AG20443 (cell line): Measurements from ENCODE around the gene MS4A7.
"Not testable (repeated sequence)": the region's sequence is repeated elsewhere in the genome, so short reads cannot be mapped to it uniquely, and the experiment has no call there.

Source experiments
- DNase-seq: peaks from one replicate; pipeline ENCODE4 v3.0.0; 2012; ENCODE audit warnings: low spot score, mixed read lengths

MS4A7 gene, protein sequence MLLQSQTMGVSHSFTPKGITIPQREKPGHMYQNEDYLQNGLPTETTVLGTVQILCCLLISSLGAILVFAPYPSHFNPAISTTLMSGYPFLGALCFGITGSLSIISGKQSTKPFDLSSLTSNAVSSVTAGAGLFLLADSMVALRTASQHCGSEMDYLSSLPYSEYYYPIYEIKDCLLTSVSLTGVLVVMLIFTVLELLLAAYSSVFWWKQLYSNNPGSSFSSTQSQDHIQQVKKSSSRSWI

DNA sequence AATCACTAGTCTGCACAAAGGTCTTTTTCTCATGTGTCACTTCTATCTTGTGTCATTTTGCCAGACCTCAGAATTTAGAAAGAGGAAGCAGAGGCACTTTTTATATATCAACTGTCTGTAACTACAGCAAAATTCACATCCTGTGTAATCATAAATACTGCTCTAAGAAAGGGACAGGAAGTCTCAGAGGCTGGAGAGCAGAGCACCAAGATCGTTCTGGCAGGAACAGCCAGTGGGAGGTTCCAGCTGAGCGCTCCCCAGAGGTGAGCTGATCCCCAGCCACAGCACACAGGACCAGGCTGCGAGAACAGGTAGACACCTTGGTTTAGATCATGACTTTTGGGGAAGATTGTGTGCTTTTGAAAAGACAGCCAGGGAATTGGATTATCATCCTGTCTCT is at the start of gene MS4A7:
TSS of gene MS4A7 (plus strand) at position 179 of the 400 bp plus-strand sequence. CDS start 4,610 bp downstream, outside the sequence.
- no peak for DNase-seq

DNA sequence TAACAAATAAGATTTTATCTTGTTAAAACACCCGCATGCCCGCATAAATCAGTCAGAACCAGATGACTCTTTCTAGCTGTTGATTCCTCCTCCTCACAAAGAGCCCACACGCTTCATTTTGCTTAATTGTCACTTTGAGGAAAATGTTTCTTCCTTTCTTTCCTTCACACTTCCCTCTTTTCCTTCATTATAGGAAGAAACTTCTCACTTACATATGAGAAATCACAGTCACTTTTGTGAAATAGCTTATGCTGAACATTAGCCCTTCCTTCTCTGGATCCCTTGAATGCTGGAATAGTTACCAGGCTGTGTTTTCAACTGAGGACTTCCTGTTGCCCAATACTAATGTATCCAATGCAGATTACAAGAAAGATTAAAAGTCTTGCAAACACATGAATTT is 45.5 kb upstream of the MS4A7 start:
- no peak for DNase-seq

DNA sequence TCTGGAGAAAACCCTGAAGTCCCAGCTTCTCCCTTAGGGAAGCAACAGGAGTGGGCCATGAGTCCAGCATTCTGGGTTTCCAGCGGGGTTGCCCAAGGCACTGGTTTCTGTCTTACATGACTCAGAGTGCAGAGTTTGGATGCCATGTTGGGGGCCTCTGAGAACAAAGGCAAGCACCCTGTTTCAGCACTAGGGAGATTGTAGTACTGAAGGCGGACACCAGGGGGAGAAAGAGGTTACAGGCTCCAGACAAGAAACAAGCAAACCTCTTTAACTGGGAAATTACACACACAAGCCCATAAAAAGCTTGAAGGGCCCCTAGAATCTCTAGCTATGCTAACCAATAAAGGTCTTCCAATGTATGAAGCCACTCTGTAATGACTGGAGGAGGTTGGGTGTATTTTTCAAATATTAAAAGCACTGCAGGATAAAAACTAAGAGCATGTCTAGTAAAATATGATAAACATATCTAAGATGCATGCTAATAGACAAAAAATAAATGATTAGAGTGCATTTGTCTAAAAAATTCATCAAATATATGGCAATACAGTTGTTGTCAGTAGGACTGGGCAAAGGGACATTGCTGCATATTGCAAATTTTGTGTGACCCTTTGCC is 44.2 kb upstream of the MS4A7 start:
- peak; percentile 52 for DNase-seq

DNA sequence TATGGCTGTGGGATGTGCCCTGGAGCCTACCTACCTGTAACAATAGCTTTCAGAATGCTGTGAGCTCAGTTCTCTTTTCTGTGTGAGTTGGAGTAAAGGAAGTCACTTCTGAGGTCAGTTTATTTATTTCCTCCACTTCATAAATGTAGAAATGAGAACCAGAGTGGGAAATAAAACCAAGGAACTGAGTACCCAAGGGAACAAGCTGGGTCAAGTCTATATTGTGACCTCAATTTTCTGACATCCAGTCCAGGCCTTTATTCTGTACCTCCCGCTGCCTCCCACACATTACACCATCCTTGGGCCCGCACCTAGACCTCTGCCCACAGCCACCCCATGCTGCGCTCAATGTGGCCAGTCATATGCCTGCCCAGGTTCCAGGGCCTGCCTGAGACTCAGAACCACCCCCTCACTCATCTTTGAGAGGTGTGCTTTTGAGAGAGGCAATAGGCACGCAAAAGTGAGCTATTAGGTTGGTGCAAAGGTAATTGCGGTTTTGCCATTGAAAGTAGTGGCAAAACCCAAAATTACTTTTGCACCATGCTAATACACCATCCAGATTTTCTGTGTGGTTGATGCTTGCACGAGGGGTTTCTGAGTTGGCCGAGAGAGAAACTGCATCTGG is 41.5 kb upstream of the MS4A7 start:
- no peak for DNase-seq

DNA sequence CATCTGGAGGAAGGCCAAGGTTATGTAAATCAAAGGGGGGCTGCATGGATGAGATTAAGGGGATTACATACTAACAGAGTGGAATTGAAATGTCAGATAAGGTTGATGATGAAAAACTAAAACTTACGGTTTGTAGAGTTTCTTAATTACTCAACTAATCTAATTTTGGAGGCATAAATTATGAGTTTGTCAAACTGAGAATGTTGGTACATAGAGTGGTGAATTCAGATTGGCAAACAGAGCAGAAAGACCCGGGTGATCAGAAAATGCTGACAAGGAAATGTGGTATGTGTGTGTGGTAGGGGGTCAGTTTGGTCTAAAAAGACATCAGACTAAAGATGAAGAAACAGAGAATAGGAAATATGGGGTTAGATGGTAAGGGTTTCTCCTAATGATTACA is 40.3 kb upstream of the MS4A7 start:
- no peak for DNase-seq

DNA sequence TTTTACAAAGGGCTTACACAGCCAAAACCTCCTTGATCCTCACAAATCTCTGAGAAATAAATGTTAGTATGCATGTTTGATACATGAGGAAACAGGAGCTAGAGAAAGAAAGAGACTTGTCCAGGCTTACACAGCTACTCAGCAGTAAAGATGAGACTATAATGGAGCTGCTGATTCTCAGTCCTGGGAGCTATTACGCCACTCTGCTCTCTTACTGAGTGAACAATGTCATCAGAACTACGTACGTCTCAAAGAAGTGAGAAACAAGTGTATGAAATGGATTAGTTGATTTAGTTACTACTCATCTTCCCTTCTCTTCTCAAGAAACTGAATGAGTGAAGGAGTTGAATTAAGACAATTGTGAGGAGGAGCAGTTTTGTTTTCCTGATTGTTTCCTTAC is 39.0 kb upstream of the MS4A7 start:
- no peak for DNase-seq

DNA sequence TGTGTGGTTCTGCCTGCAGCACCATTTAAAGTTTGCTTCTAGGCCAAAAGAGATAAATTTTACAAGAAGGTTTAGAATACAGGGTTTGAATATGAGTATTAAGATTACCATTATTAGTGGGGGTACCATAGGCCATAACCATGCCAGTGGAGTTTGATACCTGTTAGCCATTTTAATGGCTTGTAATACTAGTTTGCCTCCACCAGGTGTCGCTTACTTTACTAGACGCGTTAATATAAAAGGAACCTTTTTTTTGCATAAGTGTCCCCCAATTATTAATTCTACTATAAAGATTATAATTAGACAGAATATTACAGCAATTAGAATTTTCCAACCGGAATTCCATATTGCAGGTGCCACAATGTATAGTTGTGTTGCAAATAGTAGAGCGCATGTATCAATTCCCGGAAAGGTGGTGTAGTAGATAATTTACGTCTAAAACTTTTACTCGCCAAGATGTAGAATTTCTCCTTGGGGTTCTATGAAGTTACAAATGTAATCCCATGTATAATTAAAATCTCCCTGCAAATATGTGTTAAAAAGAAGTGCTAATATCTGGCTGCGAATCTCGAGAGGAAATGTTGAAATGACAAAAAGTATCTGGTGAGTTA is 35.1 kb upstream of the MS4A7 start:
- DNase-seq: no peak

DNA sequence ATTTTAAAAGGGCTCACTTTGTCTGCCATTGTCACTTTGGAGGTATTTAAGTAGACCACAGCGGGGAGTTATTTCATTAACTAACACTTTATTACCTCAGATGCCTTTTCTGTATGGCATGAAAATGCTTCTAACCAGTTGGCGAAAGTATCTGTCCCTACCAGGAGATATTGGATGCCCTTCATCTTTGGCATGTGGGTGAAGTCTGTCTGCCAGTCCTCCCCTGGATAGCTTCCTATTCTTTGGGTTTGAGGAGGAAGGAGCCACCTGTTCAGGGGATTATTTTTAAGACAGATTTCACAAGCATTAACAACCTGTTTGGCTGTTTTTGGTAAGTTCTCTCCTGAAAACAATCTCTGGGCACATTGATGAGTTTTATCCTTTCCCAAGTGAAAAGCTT is 34.2 kb upstream of the MS4A7 start:
- DNase-seq: no peak

DNA sequence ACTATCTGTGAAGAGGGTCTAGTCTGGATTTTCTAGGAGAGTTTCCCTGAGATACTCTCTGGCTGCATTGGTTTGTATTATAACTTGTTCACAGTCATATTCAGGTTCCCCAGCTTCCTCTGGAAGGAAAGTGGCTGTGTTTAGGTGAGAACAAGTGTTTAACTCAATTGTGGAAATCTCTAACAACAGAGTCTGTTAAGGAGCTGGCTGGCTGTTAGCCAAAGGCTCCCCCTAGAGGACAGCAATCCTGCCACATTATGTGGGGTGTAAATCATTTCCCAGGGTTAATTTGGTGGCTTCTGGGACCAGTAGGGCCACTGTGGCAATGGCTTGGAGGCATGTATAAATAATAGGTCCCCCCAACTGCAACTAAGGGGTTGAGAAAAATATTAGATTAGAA is 32.8 kb upstream of the MS4A7 start:
- no peak for DNase-seq

DNA sequence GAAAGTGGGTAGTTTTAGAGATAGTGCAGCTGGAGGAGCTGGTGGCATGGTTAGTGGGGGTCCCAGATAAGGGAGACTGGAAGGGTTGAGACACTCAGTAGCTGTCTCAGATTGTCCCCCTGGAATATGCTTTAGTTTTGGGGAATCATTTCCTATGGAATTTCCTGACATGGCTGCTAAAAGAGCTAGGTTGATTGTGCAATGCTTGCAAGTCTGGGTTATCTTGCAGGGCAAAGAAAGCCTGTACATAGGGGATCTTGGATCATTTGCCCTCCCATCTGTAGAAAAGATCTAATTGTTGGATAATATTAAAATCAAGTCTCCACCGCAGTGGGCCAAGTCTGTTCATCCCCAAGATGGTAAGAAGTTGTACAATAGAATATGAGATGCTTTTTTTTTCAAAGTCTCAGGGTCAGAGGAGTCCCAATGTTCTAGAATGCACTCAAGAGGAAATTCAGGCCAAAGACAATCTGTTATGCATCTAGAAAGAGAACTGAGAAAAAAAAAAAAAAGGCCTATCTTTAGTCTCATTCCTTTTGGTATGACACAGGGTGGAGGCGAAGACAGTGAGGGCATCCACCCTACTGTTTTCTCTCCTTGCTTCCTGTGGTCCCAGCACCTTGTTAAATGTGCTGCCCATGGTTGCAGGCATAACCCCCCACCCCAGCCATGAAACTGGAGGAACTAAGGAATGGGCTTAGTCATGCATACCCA is 31.1 kb upstream of the MS4A7 start:
- DNase-seq: no peak

DNA sequence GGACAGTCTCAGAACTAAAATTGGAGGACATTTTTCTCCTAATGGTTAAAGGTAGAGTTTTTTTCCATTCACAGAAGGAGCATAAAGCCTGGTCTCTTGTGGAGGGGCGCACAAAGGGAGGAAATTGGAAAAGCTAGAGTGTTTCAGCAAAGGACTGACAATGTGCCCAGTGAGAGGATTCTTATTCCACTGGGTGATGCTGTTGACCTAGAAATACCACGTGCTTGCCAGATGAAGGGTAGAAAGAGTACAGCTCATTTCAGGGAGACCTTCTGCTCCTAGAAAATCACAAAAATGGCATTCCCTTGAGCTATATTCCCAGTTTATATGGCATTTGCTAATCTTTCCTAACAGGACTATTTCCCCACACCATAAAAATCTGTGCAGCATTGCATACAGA is 30.2 kb upstream of the MS4A7 start:
- DNase-seq: no peak

DNA sequence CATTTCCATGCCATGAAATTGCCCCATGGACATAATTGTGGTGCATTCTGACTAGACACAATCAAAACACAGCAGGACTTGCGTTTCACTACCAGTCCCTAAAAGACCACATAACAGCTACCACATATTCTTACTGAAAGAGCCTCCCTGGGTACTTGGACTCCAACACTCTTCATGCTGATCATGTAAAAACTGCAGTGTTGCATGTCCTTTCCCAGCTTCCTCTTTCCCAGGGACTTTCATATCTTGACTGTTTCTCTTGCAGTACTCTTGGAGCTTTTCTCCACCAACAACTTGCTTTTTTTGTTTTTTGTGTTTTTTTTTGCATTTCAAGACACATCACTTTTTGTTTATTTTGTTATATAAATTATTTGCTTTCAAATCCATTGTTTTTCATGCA is 28.3 kb upstream of the MS4A7 start:
- DNase-seq: no peak

DNA sequence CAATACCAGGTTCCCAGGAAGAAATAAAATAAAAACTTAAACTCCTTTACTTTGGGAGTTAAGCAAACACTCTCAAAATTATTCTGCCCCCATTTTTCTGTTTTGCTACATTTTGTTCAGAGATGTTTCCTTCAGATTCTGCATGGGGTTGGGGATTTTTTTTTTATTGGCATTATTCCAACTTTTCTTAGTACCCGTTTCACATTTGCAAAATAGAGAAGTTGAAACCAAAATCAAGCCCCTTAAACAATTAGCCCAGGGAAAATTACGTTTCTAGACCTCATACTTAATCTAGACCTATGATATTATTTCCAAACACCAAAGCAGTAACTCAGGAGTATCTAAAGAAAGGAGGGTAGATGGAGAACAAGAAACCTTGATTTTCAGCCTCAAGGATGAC is 20.6 kb upstream of the MS4A7 start:
- no peak for DNase-seq

DNA sequence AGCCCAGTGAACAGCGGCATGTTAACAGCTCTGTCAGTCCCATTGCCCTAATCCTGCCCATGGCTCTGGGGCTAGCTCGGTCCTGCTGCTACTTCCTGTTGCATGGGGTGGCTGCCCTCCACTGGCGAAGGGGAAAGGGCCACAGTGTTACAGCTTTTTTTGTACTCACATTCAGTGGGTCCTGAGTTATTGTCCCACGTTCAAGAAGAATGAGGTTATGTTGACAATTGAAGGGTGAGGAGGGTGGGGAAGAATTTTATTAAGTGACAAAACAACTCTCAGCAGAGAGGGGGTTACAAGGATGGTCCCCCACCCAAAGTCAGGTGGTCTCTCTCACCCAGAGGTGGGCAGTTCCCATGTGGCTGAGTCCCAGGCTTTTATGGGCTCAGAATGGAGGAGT is 17.7 kb upstream of the MS4A7 start:
- DNase-seq: no peak

DNA sequence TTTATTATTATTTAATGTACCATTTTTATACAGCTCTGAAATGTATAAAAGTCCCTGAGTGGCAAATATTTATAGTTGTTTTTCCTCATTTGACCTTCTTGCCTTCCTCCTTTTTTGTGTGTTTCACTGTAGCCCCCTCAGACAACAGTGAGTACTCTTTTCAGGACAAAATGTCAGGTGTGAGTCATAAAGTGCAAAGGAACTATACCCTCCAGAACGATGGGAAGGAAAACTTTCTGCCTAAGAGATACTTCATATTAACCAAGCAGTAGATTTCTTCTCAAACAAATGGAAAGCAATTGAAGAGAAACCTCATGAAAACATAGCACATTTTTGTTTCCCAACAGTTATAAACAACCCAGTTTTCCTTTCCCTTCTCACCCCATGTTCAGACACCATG is 16.1 kb upstream of the MS4A7 start:
- DNase-seq: no peak

DNA sequence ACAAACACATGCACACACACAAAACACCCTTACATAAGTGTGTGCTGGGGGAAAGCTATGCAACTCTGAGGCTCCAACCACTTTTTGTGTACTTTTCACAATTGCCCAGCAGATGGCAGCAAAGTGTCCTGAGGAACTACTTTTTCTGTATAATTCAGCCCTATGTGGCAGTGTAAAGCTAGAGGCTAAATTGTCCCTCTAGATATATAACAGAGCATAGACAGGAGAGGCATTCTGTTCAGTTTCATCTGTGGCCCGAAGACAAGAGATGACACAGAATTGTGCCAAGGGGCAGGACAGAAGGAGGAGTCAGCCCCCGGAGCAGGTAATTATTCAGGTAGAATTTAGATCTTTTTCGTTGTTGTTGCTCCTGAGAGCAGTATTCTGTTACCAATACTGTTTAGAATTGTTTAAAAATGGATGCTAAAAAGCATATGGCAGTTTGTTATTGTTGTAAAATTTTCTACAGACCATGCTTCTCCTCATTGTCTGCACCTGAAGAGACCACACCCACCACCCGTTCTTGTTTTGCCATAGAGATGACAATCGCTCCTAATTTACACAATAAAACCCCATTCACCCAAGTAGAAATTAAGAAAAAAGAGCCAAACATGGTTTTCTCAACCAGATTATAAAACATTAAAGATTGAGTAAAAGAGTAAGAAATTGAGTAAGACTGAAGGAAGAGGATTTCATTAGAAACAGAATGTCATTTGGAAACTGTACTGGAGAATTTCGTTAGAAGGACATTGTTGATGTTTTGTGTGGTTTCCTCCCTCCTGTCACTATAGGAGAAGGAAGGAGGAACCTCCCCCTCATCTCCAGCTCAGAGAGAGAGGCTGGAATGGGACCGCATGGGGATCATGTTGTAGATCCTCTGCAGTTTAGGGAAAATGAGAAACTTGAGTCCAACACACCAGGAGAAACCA is 14.5 kb upstream of the MS4A7 start:
- DNase-seq: peak; percentile 67

DNA sequence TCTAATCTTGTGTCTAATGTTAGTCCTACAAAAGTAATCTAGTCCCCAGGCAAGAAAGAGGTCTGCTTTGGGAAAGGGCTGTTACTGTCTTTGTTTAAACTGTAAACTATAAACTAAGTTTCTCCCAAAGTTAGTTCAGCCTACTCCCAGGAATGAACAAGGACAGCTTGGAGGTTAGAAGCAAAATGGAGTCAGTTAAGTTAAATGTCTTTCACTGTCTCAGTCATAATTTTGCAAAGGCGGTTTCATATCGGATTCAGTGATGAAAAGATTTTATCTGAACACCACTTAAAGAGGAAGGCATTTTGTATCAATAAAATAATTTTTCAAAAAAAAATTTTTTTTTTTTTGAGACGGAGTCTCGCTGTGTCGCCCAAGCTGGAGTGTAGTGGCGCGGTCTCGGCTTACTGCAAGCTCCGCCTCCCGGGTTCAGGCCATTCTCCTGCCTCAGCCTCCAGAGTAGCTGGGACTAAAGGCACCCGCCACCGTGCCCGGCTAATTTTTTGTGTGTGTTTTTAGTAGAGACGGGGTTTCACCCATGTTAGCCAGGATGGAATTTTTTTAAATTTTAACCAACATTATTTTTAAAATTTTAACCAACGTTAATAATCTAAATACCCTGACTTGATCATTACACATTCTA is 11.9 kb upstream of the MS4A7 start:
- DNase-seq: not testable (repeated sequence)

DNA sequence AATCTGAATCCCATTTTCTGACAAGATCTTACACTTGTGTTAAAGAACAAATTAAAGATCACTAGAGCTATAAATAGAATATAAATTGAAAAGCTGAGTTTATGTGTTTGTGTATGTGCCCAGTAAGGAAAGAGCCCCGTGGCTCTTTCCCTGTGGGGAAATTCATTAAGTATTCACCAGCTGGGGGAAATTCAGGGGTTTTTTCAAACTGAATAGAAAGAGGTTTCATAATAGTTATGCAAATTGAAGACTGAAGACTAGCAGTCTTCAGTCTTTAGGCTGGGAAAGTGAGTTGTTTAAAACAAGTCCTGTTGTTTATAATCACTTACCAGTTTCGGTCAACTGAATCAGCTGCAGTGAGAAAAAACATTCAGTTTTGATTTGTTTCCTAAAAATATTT is 11.3 kb upstream of the MS4A7 start:
- no peak for DNase-seq

DNA sequence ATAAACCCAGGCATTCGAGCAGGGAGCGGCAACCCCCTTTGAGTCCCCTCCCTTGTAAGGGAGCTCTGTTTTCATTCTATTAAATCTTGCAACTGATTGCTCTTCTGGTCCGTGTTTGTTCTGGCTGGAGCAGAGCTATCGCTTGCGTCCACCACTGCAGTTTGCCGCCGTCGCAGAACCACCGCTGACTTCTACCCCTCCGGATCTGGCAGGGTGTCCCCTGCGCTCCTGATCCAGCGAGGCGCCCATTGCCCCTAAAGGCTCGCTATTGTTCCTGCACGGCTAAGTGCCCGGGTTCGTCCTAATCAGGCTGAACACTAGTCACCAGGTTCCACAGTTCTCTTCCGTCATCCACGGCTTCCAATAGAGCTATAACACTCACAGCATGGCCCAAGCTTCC is 10.4 kb upstream of the MS4A7 start:
- no peak for DNase-seq

DNA sequence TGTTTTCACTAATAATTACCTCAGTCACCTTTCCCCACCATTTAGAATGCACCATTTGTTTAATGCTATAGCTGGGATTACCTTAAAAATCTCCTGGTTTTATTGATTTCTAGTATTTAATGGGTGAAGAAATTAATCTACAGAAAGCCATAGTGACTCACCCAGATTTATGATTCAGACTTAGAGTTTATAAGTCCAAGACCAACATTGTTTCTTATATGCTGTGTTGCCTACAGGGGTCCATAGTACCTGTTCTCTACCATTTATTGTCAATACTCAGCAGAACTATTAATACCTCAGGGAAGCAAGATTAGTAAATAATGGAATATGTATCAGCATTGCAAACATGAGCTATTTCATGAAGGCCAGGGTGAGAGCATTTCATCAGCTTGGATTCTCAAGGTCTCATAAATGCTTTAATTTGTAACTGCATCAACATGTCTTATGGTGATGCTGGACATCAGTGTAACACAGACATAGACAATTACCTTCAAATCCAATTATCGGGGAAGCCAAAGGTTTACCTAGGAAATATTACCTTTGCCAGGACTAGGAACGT is 8.0 kb upstream of the MS4A7 start:
- DNase-seq: no peak

DNA sequence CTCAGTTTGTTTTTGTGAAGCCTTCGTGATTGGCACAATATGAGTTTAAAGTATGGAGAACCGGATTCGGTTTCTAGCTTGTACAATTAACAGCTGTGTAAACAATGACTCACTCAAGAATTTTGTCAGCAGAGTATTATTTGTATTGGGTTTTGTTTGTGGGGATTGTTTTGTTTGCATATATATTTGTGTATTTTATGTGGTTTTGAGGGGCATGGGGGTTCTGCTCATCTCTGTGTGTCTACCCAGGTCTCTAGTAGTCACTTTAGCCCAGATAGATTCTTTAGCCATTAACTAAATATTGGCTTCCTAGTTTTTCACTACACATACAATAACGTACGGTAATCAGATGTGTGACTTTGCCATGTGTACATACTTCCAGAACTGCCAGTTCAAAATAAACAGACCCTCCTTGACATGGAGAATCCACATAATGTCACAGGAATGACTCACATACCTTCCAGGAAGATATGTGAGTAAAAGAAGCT is 7.5 kb upstream of the MS4A7 start:
- no peak for DNase-seq
